Large intestine (tissue), 3 donors: Measurements from ENCODE around the gene RASA3. TPM values are rescaled to one million over a fixed set of nuclear protein-coding genes. Genes with fewer than 3 reads are reported as not detected.

Experiments used
- DNase-seq, 2 donors: peaks; one replicate each; pipeline versions ENCODE4 v3.0.0 to v3.0.0-alpha.2; 2013
- H3K27ac ChIP-seq: one replicate; pipeline ENCODE4 v1.5.1; 2013; ENCODE audit warnings: low read length
- H3K27me3 ChIP-seq: 2 replicates; pipeline ENCODE4 v1.6.1; 2013; ENCODE audit warnings: low read length; ENCODE audit not compliant: control insufficient read depth, insufficient read depth
- H3K36me3 ChIP-seq: 2 replicates; pipeline ENCODE4 v1.6.1; 2013; ENCODE audit warnings: low read length; ENCODE audit not compliant: control insufficient read depth, insufficient read depth
- H3K4me1 ChIP-seq: one replicate; pipeline ENCODE4 v1.6.1; 2013; ENCODE audit warnings: low read length; ENCODE audit not compliant: control insufficient read depth, insufficient read depth
- H3K4me3 ChIP-seq: one replicate; pipeline ENCODE4 v1.5.1; 2013; ENCODE audit warnings: low read length
- H3K9me3 ChIP-seq: one replicate; pipeline ENCODE4 v1.6.1; 2013; ENCODE audit warnings: mild to moderate bottlenecking, low read depth, low read length, moderate library complexity; ENCODE audit not compliant: control insufficient read depth
- WGBS: methylation state at CpG from one replicate; pipeline ENCODE4 v1.1.5; 2013; ENCODE audit warnings: low lambda C conversion rate; ENCODE audit not compliant: insufficient coverage; 5-methylcytosine and 5-hydroxymethylcytosine counted together
- polyA plus RNA-seq: library from polyadenylated mRNA; unstranded; fragments of 120-200 nt; gene quantifications from one replicate; pipeline ENCODE4 v1.2.1, GENCODE V29; 2013

Gene RASA3
- polyA plus RNA-seq, 1 donor: 8.3 TPM

DNA sequence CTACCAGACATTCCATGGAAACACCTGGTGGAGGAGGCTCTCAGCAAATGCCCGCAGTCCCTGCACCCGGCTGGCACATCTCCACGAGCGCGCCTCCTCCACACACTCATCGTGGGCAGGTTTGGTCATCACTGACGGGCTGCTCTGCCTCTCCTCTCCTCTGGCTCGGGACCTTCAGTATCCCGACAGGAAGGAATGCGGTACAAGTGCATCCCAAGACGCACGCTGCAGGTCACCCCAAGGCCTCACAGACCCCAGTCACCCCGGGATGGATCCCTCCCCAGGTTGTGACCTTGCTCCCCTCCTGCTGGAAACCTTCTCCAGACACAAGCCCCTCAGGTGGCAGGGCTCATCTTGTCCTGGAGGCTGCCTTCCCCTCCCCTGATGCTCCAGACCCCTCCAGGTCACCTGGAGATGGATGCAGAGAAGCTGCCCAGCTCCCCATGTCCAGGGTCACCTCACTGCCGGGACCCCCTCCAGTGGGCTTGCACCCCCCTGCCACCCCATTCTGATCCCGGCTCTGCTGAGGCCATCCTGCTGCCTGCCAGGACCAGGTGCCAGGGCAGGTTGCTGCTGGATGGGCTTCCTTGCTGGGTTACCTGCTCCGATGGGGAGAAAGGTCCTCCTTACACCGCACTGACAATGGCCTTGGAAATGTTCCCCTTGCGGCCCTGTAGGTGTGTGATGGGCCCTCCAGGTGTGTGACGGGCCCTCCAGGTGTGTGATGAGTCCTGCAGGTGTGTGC is 188.4 kb downstream of the RASA3 start:
- Histone ChIP-seq H3K36me3 (no peaks in the 10 kb centered on the region), H3K27ac (no peak overlapping the region), H3K4me1 (peaks cover 11% of the 10 kb centered on the region), H3K27me3 (no peaks in the 10 kb centered on the region), H3K4me3 (no peak overlapping the region), H3K9me3 (no peaks in the 10 kb centered on the region)
- WGBS: no CpG with 5 or more reads among the region's 19 CpGs
- DNase-seq: no peak

DNA sequence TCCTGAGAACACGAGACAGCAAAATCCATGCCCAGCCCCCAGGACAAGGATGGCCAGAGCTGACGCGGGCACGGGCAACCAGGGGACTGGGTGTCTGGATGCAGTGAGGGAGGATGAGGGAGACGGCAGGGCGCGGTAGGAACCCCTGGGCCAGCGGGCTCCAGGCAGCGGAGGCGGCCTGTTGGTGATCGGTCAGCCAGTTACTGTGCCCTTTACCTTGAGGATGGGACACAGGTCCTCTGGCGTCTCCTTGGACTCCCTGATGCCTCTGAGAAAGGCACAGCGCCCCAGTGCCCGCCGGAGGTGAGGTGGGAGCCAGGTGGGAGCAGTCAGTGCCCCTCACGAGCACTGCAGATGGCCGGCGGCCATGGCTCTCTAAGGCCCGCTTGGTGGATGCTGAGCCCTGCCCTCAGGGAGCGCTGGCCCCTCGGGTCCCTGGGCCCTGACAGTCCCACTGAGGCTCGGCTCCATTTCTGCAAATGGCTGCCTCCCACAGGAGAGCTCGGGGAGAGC is 189.8 kb downstream of the RASA3 start:
- Histone ChIP-seq H3K36me3 (no peaks in the 10 kb centered on the region), H3K27me3 (no peaks in the 10 kb centered on the region), H3K4me1 (peaks cover 24% of the 10 kb centered on the region), H3K9me3 (no peaks in the 10 kb centered on the region), H3K27ac (no peak overlapping the region), H3K4me3 (no peak overlapping the region)
- no CpG with 5 or more reads among the region's 23 CpGs for WGBS
- no peak for DNase-seq

DNA sequence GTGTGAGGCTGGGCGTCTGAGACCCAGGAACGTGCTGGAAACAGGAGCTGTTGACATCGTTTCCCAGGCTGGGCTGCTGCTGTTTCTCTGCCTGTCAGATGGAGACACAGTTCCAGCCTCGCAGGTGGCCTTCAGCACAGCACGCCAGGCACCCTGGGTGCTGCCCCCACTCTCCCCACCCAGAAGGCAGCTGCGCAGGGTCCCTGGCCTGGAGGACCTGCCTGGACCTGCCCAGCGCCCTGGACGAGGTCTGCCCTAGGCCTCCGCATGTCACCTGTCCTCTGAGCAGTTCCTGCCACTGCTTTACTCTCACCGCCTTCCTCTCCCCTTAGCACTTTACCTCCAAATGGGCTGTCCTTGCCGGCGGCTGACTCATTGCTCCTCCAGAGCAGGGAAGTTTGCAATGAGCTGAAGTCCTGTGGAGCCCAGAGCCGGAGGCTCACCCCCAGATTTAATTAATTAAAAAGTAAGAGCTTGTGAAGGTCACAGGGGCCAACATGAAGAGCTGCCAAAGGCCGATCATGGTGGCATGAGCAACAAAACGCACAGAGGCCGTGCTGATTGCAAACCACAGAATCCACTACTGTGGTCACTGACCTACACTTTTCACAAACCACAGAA is 190.7 kb downstream of the RASA3 start:
- no peak for DNase-seq
- WGBS: 80% methylated on average over 1 of the region's 16 CpGs
- peaks cover 32% of the 10 kb centered on the region for H3K4me1 ChIP-seq
- H3K36me3 ChIP-seq: no peaks in the 10 kb centered on the region
- H3K4me3 ChIP-seq: no peak overlapping the region
- H3K27me3 ChIP-seq: no peaks in the 10 kb centered on the region
- H3K27ac ChIP-seq: no peak overlapping the region
- no peaks in the 10 kb centered on the region for H3K9me3 ChIP-seq

DNA sequence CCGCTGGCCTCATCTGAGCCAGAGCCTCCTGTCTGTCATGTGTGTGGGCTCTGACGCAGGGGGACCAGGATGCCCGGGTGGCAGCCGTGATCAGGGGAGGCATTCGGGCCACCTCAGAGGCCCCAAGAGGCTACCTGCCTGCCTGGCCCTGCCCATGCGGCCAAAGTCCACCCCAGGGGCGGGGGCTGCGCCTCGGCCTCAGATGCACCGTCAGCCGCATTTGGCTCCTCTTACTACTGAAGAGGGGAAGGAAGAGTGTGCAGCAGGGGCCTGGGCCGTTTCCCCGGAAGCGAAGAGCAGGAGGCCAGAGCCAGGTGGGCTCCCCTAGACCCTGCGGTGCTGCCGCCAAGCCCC is 192.5 kb downstream of the RASA3 start:
- WGBS: no CpG with 5 or more reads among the region's 16 CpGs
- Histone ChIP-seq H3K27me3 (no peaks in the 10 kb centered on the region), H3K4me1 (peaks cover 36% of the 10 kb centered on the region), H3K36me3 (no peaks in the 10 kb centered on the region), H3K27ac (peak overlapping the region; percentile 4), H3K9me3 (no peaks in the 10 kb centered on the region), H3K4me3 (peak overlapping the region; percentile 31)
- peak; percentile 79 to 89 for DNase-seq

DNA sequence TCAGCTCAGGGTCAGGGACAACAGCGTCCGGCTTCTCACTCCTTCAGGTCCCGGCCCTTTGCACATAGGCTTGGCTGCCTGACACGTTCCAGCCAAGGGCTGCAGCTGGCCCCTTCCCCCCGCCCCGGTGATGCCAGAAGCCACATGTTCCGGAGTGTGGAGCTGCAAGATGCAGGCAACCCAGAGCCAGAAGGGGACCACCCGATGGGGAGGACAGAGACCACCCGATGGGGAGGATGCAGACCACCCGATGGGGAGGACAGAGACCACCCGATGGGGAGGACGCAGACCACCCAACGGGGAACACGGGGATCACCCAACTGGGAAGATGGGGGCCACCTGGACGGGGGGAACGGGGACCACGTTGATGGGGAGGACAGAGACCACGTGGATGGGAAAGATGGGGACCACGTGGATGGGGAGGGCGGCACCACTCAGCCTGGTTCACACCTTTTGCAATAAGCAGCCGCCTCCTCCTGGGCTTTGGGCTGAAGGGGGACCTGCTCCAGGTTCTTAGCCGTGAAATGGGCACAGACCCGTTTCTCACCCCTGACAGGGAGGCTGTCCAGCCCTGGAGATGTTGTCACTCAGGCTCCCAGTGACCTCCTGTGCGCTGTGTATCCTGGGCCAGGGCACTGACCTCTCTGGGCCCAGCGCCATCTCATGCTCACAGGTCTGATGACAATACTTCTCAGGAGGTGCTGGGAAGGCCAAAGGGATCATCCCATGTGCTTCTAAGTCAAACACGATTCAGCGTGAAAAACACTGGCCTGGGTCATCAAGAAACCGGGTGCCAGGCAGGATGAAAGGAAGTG is 193.1 kb downstream of the RASA3 start:
- WGBS: no CpG with 5 or more reads among the region's 28 CpGs
- H3K27ac ChIP-seq: peak overlapping the region; percentile 4
- DNase-seq: no peak
- no peak overlapping the region for H3K4me3 ChIP-seq
- H3K27me3 ChIP-seq: no peaks in the 10 kb centered on the region
- no peaks in the 10 kb centered on the region for H3K9me3 ChIP-seq
- H3K36me3 ChIP-seq: no peaks in the 10 kb centered on the region
- peaks cover 39% of the 10 kb centered on the region for H3K4me1 ChIP-seq

DNA sequence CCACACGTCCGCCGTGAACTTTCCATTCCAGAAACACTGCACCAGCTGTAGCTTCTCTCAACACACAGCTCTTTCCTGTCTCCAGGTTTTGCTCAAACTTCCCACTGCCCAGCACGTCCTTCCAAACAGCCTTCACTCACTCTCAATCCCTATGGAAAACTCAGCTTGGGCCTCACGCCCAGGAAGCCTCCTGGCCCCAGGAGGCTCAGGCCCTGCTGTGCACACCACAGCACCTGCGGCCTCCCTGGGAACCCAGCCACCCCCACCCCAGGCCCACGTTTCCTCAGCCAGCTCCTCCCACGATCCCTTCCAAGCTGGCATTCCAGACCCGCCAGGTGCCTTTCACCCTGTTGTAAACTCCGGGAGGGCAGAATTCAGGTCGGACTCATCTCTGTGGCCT is 193.7 kb downstream of the RASA3 start:
- H3K36me3 ChIP-seq: no peaks in the 10 kb centered on the region
- H3K27me3 ChIP-seq: no peaks in the 10 kb centered on the region
- no peak overlapping the region for H3K4me3 ChIP-seq
- WGBS: no CpG with 5 or more reads among the region's 11 CpGs
- peak; percentile 31 to 59 for DNase-seq
- no peaks in the 10 kb centered on the region for H3K9me3 ChIP-seq
- H3K27ac ChIP-seq: peak overlapping the region; percentile 2
- H3K4me1 ChIP-seq: peaks cover 39% of the 10 kb centered on the region

DNA sequence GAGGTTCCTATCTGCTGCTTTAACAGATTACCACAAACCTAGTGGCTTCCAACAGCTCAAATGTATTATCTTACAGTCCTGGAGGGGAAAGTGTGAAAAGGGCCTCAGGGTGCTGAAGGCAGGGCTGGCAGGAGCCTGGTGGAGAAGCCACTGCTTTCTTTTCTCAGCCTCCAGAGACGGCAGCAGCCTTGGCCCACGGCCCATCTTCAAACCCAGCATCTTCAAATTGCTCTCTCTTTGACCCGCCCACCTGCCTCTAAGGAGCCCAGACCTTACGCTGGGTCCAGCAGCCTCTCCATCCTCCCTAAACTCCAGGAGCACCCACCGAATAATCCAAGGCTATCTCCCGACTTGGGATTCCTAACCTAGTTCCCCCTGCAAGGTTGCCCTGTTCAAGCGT is 194.2 kb downstream of the RASA3 start:
- no peaks in the 10 kb centered on the region for H3K9me3 ChIP-seq
- peaks cover 39% of the 10 kb centered on the region for H3K4me1 ChIP-seq
- no peaks in the 10 kb centered on the region for H3K36me3 ChIP-seq
- H3K4me3 ChIP-seq: no peak overlapping the region
- WGBS: no CpG with 5 or more reads among the region's 7 CpGs
- H3K27me3 ChIP-seq: no peaks in the 10 kb centered on the region
- no peak overlapping the region for H3K27ac ChIP-seq
- DNase-seq: no peak

DNA sequence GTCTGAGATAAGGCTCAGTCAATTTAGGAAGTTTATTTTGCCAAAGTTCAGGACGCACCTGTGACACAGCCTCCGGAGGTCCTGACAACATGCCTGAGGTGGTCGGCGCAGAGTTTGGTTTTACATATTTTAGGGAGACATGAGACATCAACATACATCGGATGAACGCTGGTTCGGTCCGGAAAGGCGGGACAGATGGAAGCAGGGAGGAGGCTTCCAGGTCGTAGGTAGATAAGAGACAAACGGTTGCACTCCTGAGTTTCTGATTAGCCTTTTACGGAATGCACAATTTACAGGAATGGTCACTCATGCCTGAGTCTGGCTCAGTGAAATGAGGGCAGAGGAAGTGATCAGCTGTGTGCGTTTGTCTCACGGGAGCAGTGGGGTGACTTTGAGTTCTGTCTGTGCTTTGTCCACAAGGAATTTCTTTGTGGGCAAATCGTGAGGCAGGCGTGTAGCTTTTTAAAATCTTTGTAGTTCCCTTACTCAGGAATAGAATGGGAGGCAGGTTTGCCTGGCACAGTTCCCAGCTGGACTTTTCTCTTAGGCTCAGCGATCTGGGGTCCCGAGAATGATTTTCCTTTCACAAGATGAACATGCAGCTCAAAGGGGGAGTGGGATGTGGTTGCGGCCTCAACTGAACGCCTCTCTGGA is 194.8 kb downstream of the RASA3 start:
- 70% methylated on average over 2 of the region's 20 CpGs for WGBS
- no peak overlapping the region for H3K27ac ChIP-seq

DNA sequence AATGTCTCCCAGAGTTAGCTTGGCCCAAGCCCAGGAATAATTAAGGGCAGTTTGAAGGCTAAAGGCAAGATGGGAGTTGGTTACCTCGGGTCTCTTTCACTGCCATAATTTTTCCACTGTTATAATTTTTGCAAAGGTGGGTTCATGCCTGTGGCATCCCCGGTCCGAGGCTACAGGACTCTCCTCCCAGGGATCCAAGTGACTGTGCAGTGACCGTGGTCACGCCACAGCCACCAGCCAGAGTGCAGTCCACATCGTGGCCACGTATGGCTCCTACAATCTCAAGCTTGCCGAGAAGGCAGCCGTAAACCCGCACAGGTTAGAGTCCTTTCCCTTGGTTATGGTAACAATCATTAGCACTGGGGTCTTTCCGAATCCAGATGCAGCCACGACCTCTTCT is 195.3 kb downstream of the RASA3 start:
- DNase-seq: peak in 1 of 2 donors; percentile 33
- H3K4me3 ChIP-seq: no peak overlapping the region
- no peaks in the 10 kb centered on the region for H3K27me3 ChIP-seq
- no peaks in the 10 kb centered on the region for H3K36me3 ChIP-seq
- H3K9me3 ChIP-seq: no peaks in the 10 kb centered on the region
- no CpG with 5 or more reads among the region's 12 CpGs for WGBS
- no peak overlapping the region for H3K27ac ChIP-seq
- peaks cover 39% of the 10 kb centered on the region for H3K4me1 ChIP-seq

More for the DNA sequence above, 194.8 kb downstream of the RASA3 start:
- Histone ChIP-seq H3K27me3 (no peaks in the 10 kb centered on the region), H3K4me3 (no peak overlapping the region), H3K36me3 (no peaks in the 10 kb centered on the region), H3K9me3 (no peaks in the 10 kb centered on the region), H3K4me1 (peaks cover 39% of the 10 kb centered on the region)
- peak in 1 of 2 donors; percentile 50 for DNase-seq
